GM06990 (cell line): ENCODE measurements around the gene ZNF503.
A peak's percentile ranks its signal among the peaks of the same experiment; 100 is the strongest.

Source experiments
- DNase-seq: peaks from one replicate; pipeline ENCODE4 v3.0.0-alpha.2; 2011; ENCODE audit not compliant: insufficient read length; ENCODE audit errors: extremely low read depth
- H3K27me3 ChIP-seq: replicated peaks from 2 replicates; pipeline ENCODE4 v1.6.0; 2011; ENCODE audit warnings: low read length; ENCODE audit not compliant: control insufficient read depth, insufficient read depth
- H3K36me3 ChIP-seq: 2 replicates; pipeline ENCODE4 v1.5.1; 2011; ENCODE audit warnings: low read length; ENCODE audit not compliant: control insufficient read depth, insufficient read depth
- H3K4me3 ChIP-seq: replicated peaks from 2 replicates; pipeline ENCODE4 v1.5.1; 2011; ENCODE audit warnings: low read depth, mild to moderate bottlenecking, control low read depth, low read length
- TF ChIP-seq, protein P1 (sequence below): IDR thresholded peaks from 2 replicates; pipeline ENCODE4 v1.5.1; 2011; ENCODE audit warnings: low read length, control low read depth, mild to moderate bottlenecking, inconsistent platforms; ENCODE audit not compliant: insufficient read depth, poor library complexity, severe bottlenecking

ZNF503 gene

DNA sequence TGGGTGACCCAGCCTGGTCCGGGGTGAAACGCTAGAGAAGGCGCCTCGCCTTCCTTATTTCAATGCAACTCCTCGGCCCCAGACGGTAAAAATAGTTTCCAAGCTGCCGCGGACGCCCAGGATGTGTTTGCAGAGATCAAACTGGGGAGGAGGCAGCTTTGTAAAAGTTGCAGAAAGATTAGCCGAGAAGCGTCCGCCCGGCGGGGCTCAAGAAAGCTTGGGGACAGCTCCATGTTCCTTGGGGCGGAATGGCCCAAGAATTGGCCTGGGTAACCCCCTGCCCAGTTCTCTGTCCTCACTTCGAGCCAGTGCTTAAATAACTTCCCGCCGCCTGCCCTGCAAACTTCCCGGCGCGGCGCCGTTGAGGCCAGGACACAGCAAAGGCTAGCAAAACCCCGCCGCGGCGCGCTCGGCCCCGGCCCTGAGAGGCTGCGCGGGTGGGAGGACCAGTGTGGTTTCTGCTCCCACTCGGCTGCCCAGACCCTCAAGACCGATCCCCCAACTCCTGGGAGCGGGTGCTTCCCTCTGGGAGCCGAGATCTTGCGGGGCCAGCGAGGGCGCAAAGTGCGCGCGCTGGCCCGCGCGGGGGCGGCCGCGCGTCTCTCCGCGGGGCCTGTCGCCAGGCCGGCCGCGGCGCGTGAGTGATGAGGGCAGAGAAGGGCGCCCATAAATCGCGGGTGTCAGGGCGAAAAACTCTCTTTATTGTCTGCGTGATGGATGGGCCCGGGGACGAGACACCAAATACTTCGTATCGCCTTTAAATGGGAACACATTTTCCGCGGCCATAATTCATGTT is 6.3 kb upstream of the ZNF503 start:
- peak; percentile 16 for DNase-seq
- peaks cover 2% of the 10 kb centered on the region for H3K27me3 ChIP-seq

DNA sequence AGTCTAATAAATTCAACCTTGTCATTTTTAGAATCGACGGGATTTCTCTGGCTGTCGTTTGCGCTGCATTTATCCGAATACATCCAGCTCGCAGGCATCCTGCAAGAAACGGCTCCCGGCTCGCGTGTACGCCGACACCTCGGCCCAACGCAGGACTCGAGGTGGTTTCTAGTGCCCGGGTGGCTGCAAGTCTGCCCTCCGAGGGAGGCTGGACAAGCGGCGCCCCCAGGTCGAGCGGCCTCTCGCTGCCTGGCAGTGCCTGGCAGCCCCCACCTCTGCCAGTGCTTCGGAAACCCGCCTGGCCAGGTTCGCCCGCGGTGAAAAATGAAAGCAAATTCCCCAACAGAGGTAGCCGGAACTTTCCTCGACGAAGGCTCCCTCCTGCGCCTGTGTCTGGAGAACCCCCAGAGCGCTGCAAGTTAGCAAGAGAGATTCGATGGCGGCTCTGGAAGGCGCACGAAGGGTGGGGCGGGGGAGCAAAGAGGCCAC is 5.7 kb upstream of the ZNF503 start:
- H3K4me3 ChIP-seq: no peak overlapping the region
- no peaks in the 10 kb centered on the region for H3K36me3 ChIP-seq
- H3K27me3 ChIP-seq: peaks cover 2% of the 10 kb centered on the region
- TF ChIP-seq, protein P1, sequence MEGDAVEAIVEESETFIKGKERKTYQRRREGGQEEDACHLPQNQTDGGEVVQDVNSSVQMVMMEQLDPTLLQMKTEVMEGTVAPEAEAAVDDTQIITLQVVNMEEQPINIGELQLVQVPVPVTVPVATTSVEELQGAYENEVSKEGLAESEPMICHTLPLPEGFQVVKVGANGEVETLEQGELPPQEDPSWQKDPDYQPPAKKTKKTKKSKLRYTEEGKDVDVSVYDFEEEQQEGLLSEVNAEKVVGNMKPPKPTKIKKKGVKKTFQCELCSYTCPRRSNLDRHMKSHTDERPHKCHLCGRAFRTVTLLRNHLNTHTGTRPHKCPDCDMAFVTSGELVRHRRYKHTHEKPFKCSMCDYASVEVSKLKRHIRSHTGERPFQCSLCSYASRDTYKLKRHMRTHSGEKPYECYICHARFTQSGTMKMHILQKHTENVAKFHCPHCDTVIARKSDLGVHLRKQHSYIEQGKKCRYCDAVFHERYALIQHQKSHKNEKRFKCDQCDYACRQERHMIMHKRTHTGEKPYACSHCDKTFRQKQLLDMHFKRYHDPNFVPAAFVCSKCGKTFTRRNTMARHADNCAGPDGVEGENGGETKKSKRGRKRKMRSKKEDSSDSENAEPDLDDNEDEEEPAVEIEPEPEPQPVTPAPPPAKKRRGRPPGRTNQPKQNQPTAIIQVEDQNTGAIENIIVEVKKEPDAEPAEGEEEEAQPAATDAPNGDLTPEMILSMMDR: no peak
- DNase-seq: no peak

More for the DNA sequence above, 6.3 kb upstream of the ZNF503 start:
- H3K36me3 ChIP-seq: no peaks in the 10 kb centered on the region
- TF ChIP-seq, protein P1: no peak
- no peak overlapping the region for H3K4me3 ChIP-seq

DNA sequence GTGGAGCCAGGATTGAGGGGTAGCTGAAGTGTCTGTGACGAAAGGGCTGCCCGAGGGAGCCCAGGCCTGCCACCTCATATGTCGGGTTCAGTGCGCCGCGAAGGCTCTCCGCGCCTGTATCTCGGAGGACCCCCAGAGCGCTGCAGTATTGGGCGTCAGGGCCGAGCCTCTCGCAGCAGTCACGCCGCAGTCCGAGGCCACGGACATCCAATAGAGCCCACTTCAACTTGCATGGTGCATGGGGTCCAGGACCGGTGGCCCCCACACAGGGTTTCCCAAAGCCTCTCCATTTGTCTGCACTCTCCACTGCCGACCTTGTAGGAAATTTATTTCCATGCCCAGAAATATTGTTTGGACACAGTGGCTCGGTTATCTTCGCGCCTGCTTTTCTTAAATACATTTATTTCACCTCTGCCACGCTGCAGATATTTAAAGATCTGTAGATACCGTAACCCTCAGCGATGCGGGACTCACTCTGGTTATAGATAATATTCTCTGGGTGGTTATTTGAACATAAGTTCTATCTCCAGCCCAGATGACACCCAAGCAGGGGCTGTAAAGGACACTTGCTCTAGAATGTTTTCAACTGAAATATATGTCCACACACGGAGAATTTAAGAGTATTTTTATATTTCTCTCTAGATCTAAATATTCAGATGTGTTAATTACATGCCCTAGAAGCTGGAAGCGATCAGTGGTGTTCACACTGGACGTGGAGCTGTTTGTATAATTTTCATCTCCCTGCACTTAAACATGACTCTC is 5.1 kb upstream of the ZNF503 start:
- TF ChIP-seq, protein P1: no peak
- Histone ChIP-seq H3K4me3 (no peak overlapping the region), H3K27me3 (peaks cover 2% of the 10 kb centered on the region), H3K36me3 (no peaks in the 10 kb centered on the region)
- DNase-seq: peak; percentile 9

DNA sequence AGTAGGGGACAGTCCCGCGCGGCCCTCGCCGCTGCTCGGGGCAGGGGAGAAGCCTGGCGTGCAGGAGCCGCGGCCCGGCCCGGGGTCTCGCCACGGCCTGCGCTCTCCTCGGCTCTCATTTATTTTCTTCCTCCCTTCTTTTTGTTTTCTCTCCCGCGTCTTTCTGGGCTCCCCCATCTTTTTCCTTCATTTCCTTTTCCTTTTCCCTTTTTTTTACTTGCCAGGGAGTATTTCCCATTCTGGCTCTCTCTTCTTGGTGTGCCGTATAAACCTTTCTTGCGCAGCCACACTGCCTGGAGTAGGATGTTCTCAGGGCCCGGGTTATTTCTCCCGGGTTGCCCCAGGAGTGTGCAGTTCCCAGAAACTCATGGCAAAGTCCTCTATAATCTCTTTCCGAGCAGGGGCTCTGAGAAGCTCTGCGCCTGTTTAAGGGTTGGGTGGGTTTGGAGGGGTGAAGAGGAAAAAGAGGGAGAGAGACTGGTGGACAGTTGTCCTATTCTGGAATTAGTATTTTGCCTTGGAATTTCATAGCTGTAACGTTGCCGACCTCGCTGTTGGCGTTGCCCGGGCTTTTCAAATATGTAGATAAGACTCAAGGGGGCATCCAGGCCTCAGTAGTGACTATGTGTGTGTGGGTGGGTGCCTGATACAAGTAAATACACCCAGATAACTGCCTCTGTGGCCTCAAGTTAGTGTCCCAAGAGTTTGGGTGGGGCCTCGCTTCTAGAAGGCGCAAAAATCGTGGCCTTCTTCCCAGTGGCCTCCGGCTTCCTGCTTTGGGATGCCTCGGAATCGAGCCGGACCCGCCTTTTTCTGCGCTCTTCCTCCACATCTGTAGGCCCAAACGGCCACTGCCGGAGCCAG is 4.3 kb upstream of the ZNF503 start:
- H3K36me3 ChIP-seq: no peaks in the 10 kb centered on the region
- H3K27me3 ChIP-seq: peaks cover 2% of the 10 kb centered on the region; the same call in 1 of the 2 replicates
- TF ChIP-seq, protein P1: no peak
- no peak overlapping the region for H3K4me3 ChIP-seq
- no peak for DNase-seq

DNA sequence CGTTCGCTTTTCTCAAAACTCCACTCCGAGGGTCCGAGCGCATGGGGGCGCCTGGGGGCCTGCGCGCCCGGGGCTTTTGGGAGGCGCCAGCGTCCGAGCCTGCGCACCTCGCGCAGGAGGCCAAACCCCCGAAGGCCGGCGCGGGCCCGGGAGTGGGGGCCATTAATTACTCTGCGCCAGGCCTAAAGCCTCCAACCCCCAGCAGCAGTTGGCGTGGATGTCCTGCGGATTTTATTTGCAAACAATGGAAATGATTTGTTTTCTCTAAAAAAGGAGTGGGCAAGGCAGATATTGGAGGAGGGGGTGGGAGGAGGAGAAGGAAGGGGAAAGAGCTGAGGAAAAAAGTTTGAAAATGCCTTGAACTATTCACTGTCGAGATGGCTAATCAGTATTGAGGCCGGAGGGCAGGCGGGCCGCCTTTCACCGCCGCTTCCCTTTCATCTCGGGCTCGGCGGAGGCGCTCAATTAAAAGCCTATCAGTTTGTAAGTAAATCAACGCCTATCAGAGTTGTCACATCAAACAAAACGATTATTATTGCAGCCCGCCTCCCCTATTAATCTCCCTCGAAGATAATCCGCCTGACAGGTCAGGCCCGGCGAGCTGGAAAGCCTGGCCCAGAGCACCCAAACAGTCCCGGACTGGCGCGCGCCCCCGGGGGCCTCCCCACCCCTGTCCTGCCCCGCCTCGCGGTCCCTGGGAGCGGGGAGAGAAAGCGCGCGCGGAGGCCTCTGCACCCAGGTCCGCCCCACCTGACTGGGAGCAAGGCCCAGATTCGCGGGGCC is 3.4 kb upstream of the ZNF503 start:
- peaks cover 2% of the 10 kb centered on the region; the same call in 1 of the 2 replicates for H3K27me3 ChIP-seq

More for the DNA sequence above, 3.4 kb upstream of the ZNF503 start:
- DNase-seq: no peak
- Histone ChIP-seq H3K4me3 (no peak overlapping the region), H3K36me3 (no peaks in the 10 kb centered on the region)
- TF ChIP-seq, protein P1: no peak
